H1 (cell line): ENCODE data around the gene DNAH1. TPM values are rescaled to one million over a fixed set of nuclear protein-coding genes. Genes with fewer than 3 reads are reported as not detected.
A peak's percentile ranks its signal among the peaks of the same experiment; 100 is the strongest.

ENCODE experiments used
- ASH2L ChIP-seq: fragments of 200-600, 300-600 bp; sonication (generic); IDR thresholded peaks from one replicate; pipeline ENCODE4 v1.7.1; 2017; ENCODE audit warnings: low read length
- BACH1 ChIP-seq: IDR thresholded peaks from 2 replicates; pipeline ENCODE4 v1.6.1; 2012; ENCODE audit warnings: low read length, improper control_type of control experiment
- CBX5 ChIP-seq: fragments of 300-800, 300-1000 bp; sonication (generic); IDR thresholded peaks from 2 replicates; pipeline ENCODE4 v1.7.1; 2016; ENCODE audit warnings: antibody characterized with exemption, low read length, low read depth
- CEBPB ChIP-seq: IDR thresholded peaks from 2 replicates; pipeline ENCODE4 v1.6.1; 2012; ENCODE audit warnings: low read depth, low read length
- CREB1 ChIP-seq: IDR thresholded peaks from 2 replicates; pipeline ENCODE4 v1.6.1; 2012; ENCODE audit warnings: inconsistent platforms
- EP300 ChIP-seq, 2 experiments: IDR thresholded peaks; 1 replicate in 1 of 2; 2 replicates in 1 of 2; pipeline ENCODE4 v1.6.1; 2011 to 2012; ENCODE audit warnings: low read depth in 2 of 2, low read length in 2 of 2, mild to moderate bottlenecking in 2 of 2, borderline replicate concordance in 1 of 2, inconsistent platforms in 1 of 2, moderate library complexity in 1 of 2
- FOSL1 ChIP-seq: IDR thresholded peaks from 2 replicates; pipeline ENCODE4 v1.6.1; 2011; ENCODE audit warnings: mild to moderate bottlenecking, low read depth, low read length, moderate library complexity; ENCODE audit not compliant: insufficient read depth
- KDM5A ChIP-seq: fragments of 200-600 bp; IDR thresholded peaks from 2 replicates; pipeline ENCODE4 v1.7.1; 2012; ENCODE audit warnings: mild to moderate bottlenecking, low read length, inconsistent platforms, mixed read lengths
- NANOG ChIP-seq: IDR thresholded peaks from 2 replicates; pipeline ENCODE4 v1.6.1; 2011; ENCODE audit warnings: low read length, low read depth, mild to moderate bottlenecking, inconsistent platforms; ENCODE audit not compliant: insufficient read depth, poor library complexity, severe bottlenecking
- NRF1 ChIP-seq: IDR thresholded peaks from 2 replicates; pipeline ENCODE4 v1.6.1; 2011; ENCODE audit warnings: mild to moderate bottlenecking, low read depth, low read length, improper control_type of control experiment
- RAD21 ChIP-seq, 2 experiments: IDR thresholded peaks in 1 of 2; conservative IDR thresholded peaks in 1 of 2; 2 replicates each; pipeline ENCODE4 v1.6.1; 2011; ENCODE audit warnings: low read depth in 2 of 2, low read length in 2 of 2, improper control_type of control experiment in 1 of 2, inconsistent platforms in 1 of 2, mild to moderate bottlenecking in 1 of 2, moderate library complexity in 1 of 2
- RBBP5 ChIP-seq: IDR thresholded peaks from 2 replicates; pipeline ENCODE4 v1.7.1; 2012; ENCODE audit warnings: low read depth, mild to moderate bottlenecking, inconsistent platforms, low read length, moderate library complexity, borderline replicate concordance
- RXRA ChIP-seq: IDR thresholded peaks from 2 replicates; pipeline ENCODE4 v1.6.1; 2011; ENCODE audit warnings: low read depth, mild to moderate bottlenecking, low read length, moderate library complexity; ENCODE audit not compliant: insufficient read depth
- SAP30 ChIP-seq: fragments of 300-600 bp; sonication (generic); IDR thresholded peaks from 2 replicates; pipeline ENCODE4 v1.7.1; 2012; ENCODE audit warnings: low read length, moderate library complexity, mild to moderate bottlenecking, inconsistent platforms; ENCODE audit not compliant: insufficient read depth, insufficient replicate concordance
- SIN3A ChIP-seq, 2 experiments: IDR thresholded peaks in 1 of 2; conservative IDR thresholded peaks in 1 of 2; 2 replicates each; pipeline ENCODE4 v1.6.1; 2011 to 2012; ENCODE audit warnings: low read length in 2 of 2, improper control_type of control experiment in 1 of 2, low read depth in 1 of 2, mild to moderate bottlenecking in 1 of 2
- SIX5 ChIP-seq: IDR thresholded peaks from 2 replicates; pipeline ENCODE4 v1.6.1; 2011; ENCODE audit warnings: mild to moderate bottlenecking, low read depth, low read length
- SP4 ChIP-seq: IDR thresholded peaks from 2 replicates; pipeline ENCODE4 v1.6.1; 2012; ENCODE audit warnings: low read length, inconsistent platforms
- SRF ChIP-seq: IDR thresholded peaks from 2 replicates; pipeline ENCODE4 v1.6.1; 2011; ENCODE audit warnings: mild to moderate bottlenecking, low read depth, low read length, moderate library complexity
- SUZ12 ChIP-seq: fragments of 200-600 bp; sonication (generic); IDR thresholded peaks from 2 replicates; pipeline ENCODE4 v1.6.1; 2012; ENCODE audit warnings: mild to moderate bottlenecking, inconsistent platforms, low read length, moderate library complexity, mixed read lengths
- TAF1 ChIP-seq: IDR thresholded peaks from 2 replicates; pipeline ENCODE4 v1.6.1; 2011; ENCODE audit warnings: mild to moderate bottlenecking, low read depth, low read length
- TAF7 ChIP-seq: optimal IDR thresholded peaks from 2 replicates; pipeline ENCODE3; 2011; ENCODE audit warnings: low read depth, mild to moderate bottlenecking, inconsistent platforms, low read length, moderate library complexity, borderline replicate concordance
- TEAD4 ChIP-seq: IDR thresholded peaks from 2 replicates; pipeline ENCODE4 v1.6.1; 2012; ENCODE audit warnings: low read depth, low read length, inconsistent platforms, mixed read lengths
- polyA plus RNA-seq, 7 experiments: library from polyadenylated mRNA; depleted of rRNA in 3 of 7; stranded (reverse) in 5 of 7; unstranded in 2 of 7; fragments of >200 nt in 5 of 7; fragments of 200-250 nt in 2 of 7; gene quantifications; 1 replicate in 5 of 7; 2 replicates in 1 of 7; 4 replicates in 1 of 7; pipeline versions ENCODE4 v1.2.1 to v1.2.3, GENCODE V29; 2011 to 2013; ENCODE audit warnings: missing spikeins in 2 of 7, mixed read lengths in 2 of 7
- total RNA-seq: library from RNA; stranded (reverse); fragmentation: NEBNext Ultra II Directional; extraction: Animal tissue kit (Norgen Biotek cat#: 25700); gene quantifications from 2 replicates; pipeline ENCODE4 v1.2.1, GENCODE V29; 2021
- TF ChIP-seq, protein P1 (sequence below), 3 experiments: IDR thresholded peaks; 1 replicate in 2 of 3; 2 replicates in 1 of 3; pipeline versions ENCODE4 v1.5.1 to v1.6.1; 2011; ENCODE audit warnings: low read length in 3 of 3, mild to moderate bottlenecking in 3 of 3, inconsistent platforms in 2 of 3, low read depth in 1 of 3, moderate library complexity in 1 of 3; ENCODE audit not compliant: insufficient read depth in 1 of 3; ENCODE audit errors: control extremely low read depth in 1 of 3

The DNAH1 gene
- total and polyA plus RNA-seq, 2 of the 8 experiments (the other 6 are each of a cell fraction or from before 2014, with no cell fraction given) = 1.0 to 1.5 TPM

DNA sequence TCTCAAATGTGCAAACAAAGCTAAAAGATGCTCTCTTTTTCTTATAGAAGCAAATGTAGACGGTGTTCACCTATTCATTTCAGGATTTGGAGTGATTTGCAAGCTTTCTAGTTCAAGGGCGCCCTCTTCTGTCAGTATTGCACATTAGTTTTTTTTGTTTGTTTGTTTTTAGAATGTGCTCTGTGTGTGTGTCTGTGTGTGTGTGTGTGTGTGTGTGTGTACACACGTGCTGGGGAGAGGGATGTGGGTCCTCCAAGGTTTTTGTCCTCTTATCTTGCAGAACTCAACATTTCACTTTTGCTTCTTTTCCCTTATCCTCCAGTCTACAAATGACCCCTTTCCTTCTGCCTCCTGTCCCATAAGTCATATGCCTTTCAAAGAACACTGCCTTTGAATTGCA is 23.5 kb downstream of the DNAH1 start (continued):
- TF ChIP-seq SUZ12 (no peak), BACH1 (no peak), TAF7 (no peak), NRF1 (no peak), FOSL1 (no peak), CEBPB (no peak), CBX5 (no peak), TEAD4 (0 out of 2 replicates have a peak, but pooled peaks have one; percentile 14), SRF (no peak), EP300 (IDR thresholded peaks at IDR 0.05; ENCODE audit: borderline replicate concordance in 1 of 2, low read depth in 2 of 2, low read length in 2 of 2) (no peak), NANOG (no peak), SAP30 (no peak), SP4 (no peak), SIX5 (no peak), TAF1 (no peak), RXRA (no peak), RBBP5 (no peak), CREB1 (peak; percentile 39; the same call in 1 of the 2 replicates), SIN3A (conservative IDR thresholded peaks at IDR 0.05 in 1 of 2, IDR thresholded peaks at IDR 0.05 in 1 of 2; ENCODE audit: low read depth in 1 of 2, low read length in 2 of 2) (0 out of 4 replicates have a peak, but pooled peaks of 1 of the 2 experiments have one; percentile 50), KDM5A (no peak), RAD21 (IDR thresholded peaks at IDR 0.05 in 1 of 2, conservative IDR thresholded peaks at IDR 0.05 in 1 of 2; ENCODE audit: low read depth in 2 of 2, low read length in 2 of 2) (peak; percentile 89), ASH2L (no peak)
- TF ChIP-seq, protein P1, sequence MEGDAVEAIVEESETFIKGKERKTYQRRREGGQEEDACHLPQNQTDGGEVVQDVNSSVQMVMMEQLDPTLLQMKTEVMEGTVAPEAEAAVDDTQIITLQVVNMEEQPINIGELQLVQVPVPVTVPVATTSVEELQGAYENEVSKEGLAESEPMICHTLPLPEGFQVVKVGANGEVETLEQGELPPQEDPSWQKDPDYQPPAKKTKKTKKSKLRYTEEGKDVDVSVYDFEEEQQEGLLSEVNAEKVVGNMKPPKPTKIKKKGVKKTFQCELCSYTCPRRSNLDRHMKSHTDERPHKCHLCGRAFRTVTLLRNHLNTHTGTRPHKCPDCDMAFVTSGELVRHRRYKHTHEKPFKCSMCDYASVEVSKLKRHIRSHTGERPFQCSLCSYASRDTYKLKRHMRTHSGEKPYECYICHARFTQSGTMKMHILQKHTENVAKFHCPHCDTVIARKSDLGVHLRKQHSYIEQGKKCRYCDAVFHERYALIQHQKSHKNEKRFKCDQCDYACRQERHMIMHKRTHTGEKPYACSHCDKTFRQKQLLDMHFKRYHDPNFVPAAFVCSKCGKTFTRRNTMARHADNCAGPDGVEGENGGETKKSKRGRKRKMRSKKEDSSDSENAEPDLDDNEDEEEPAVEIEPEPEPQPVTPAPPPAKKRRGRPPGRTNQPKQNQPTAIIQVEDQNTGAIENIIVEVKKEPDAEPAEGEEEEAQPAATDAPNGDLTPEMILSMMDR (IDR thresholded peaks at IDR 0.05; ENCODE audit: control extremely low read depth in 1 of 3, insufficient read depth in 1 of 3, low read depth in 1 of 3, low read length in 3 of 3) = peak in 2 of 3 experiments; percentile 57 to 78; a peak in 3 of 4 replicates
